Natural killer cell (primary cell): Measurements from ENCODE around the gene ZNF521. TPM values are rescaled to one million over a fixed set of nuclear protein-coding genes. Genes with fewer than 3 reads are reported as not detected.

ENCODE experiments used
- ATAC-seq, 3 donors: fragments of 150-1000 bp in 2 of 3; fragments of 200-7000 bp in 1 of 3; cut with Tn5 transposase; 1 replicate in 1 of 3; 2 replicates in 2 of 3; pipeline ENCODE4 v1.10.0; 2021; ENCODE audit warnings: mild to moderate bottlenecking in 2 of 3, moderate library complexity in 2 of 3
- DNase-seq, 2 donors: peaks; one replicate each; pipeline versions ENCODE4 v3.0.0 to v3.0.0-alpha.2; 2013 to 2021; ENCODE audit warnings: mixed read lengths in 1 of 2
- H3K27ac ChIP-seq: one replicate; pipeline ENCODE4 v1.5.1; 2013; ENCODE audit warnings: mild to moderate bottlenecking, low read length
- H3K27me3 ChIP-seq: one replicate; pipeline ENCODE4 v1.6.1; 2013; ENCODE audit warnings: low read length; ENCODE audit not compliant: control insufficient read depth, insufficient read depth
- H3K36me3 ChIP-seq: one replicate; pipeline ENCODE4 v1.6.1; 2013; ENCODE audit warnings: low read length; ENCODE audit not compliant: control insufficient read depth, insufficient read depth
- H3K4me1 ChIP-seq: one replicate; pipeline ENCODE4 v1.6.1; 2013; ENCODE audit warnings: low read length; ENCODE audit not compliant: control insufficient read depth, insufficient read depth
- H3K4me3 ChIP-seq: one replicate; pipeline ENCODE4 v1.5.1; 2013; ENCODE audit warnings: low read length
- H3K9me3 ChIP-seq: one replicate; pipeline ENCODE4 v1.6.1; 2013; ENCODE audit warnings: low read length; ENCODE audit not compliant: control insufficient read depth, insufficient read depth
- H3K27ac Mint-ChIP-seq, 2 donors: one replicate each; pipeline ENCODE4 v1.8.0; 2022; ENCODE audit warnings: mild to moderate bottlenecking in 2 of 2, mixed read lengths in 2 of 2, moderate library complexity in 1 of 2
- H3K27me3 Mint-ChIP-seq, 2 donors: one replicate each; pipeline ENCODE4 v1.8.0; 2022; ENCODE audit warnings: low read depth in 2 of 2, mixed read lengths in 2 of 2
- H3K36me3 Mint-ChIP-seq: one replicate; pipeline ENCODE4 v1.8.0; 2022; ENCODE audit warnings: mixed read lengths
- H3K4me1 Mint-ChIP-seq, 2 donors: one replicate each; pipeline ENCODE4 v1.8.0; 2022; ENCODE audit warnings: mixed read lengths in 2 of 2
- H3K4me3 Mint-ChIP-seq: one replicate; pipeline ENCODE4 v1.8.0; 2022; ENCODE audit warnings: mild to moderate bottlenecking, moderate library complexity, mixed read lengths
- H3K9me3 Mint-ChIP-seq, 2 donors: one replicate each; pipeline ENCODE4 v1.8.0; 2022; ENCODE audit warnings: mixed read lengths in 2 of 2
- WGBS: methylation state at CpG from one replicate; pipeline ENCODE4 v1.1.7; 2013; ENCODE audit warnings: missing lambda C conversion rate; ENCODE audit not compliant: insufficient coverage; 5-methylcytosine and 5-hydroxymethylcytosine counted together
- intact Hi-C: fragments of 100-400 bp; cut with micrococcal nuclease; formaldehyde crosslinking; loops from one replicate; pipeline ENCODE4 v1.14.2; 2022
- total RNA-seq, 4 donors: library from RNA; stranded (reverse); fragments of 120-200 nt in 1 of 4; gene quantifications; one replicate each; pipeline versions ENCODE4 v1.2.3 to v1.2.4, GENCODE V29; 2013 to 2022
- TF ChIP-seq, protein P1 (sequence below): fragments of 200-600 bp; IDR thresholded peaks from one replicate; pipeline ENCODE4 v1.8.0; 2022; ENCODE audit warnings: antibody characterized with exemption

Gene ZNF521
- total RNA-seq, 3 donors from 2014 or later (not counting 1 experiment from before 2014, with no cell fraction given), result 0.19 to 3.5 (median 0.54) TPM

DNA sequence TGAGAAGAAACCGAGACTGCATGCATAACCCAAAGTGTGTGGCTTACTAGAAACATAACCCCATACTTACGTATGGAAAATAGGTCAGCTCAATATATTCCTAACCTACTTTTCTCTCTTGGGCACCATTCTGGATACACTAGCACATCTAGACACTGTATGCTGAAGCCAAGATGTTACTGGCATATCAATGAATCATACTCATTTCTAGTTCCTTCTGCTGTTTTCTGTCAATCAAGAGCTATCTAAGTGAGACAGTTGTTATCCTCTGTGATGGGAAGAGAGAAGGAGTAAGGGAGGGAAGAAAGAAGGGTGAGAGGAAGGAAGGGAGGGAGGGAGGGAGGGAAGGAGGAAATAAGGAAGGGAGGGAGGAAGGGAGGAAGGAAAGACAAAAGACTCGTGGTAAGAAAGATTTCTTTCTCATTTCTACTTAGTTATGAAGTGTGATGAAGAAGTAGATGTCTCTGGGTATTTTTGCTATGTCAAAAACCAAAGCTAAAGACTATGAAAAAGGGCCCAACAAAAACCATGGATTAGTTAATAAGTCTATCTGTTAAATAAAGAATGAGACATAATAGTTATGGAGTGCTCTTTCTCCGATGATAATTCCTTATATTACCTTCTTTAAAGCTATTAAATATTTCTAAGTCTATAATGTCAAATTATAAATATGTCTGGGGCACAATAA is 248.4 kb downstream of the ZNF521 start:
- H3K27me3 ChIP-seq, result no peaks in the 10 kb centered on the region
- Mint-ChIP-seq H3K36me3 (no peaks in the 10 kb centered on the region), H3K27ac (no peak overlapping the region), H3K9me3 (no peaks in the 10 kb centered on the region), H3K4me3 (no peak overlapping the region), H3K4me1 (no peaks in the 10 kb centered on the region), H3K27me3 (no peaks in the 10 kb centered on the region)
- H3K27ac ChIP-seq, result no peak overlapping the region
- H3K36me3 ChIP-seq, result no peaks in the 10 kb centered on the region
- TF ChIP-seq, protein P1, sequence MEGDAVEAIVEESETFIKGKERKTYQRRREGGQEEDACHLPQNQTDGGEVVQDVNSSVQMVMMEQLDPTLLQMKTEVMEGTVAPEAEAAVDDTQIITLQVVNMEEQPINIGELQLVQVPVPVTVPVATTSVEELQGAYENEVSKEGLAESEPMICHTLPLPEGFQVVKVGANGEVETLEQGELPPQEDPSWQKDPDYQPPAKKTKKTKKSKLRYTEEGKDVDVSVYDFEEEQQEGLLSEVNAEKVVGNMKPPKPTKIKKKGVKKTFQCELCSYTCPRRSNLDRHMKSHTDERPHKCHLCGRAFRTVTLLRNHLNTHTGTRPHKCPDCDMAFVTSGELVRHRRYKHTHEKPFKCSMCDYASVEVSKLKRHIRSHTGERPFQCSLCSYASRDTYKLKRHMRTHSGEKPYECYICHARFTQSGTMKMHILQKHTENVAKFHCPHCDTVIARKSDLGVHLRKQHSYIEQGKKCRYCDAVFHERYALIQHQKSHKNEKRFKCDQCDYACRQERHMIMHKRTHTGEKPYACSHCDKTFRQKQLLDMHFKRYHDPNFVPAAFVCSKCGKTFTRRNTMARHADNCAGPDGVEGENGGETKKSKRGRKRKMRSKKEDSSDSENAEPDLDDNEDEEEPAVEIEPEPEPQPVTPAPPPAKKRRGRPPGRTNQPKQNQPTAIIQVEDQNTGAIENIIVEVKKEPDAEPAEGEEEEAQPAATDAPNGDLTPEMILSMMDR, result no peak
- no peaks in the 10 kb centered on the region for H3K4me1 ChIP-seq
- ATAC-seq, result no peak
- no peak overlapping the region for H3K4me3 ChIP-seq
- 66% methylated on average over 3 of the region's 4 CpGs for WGBS
- no peak for DNase-seq
- H3K9me3 ChIP-seq, result no peaks in the 10 kb centered on the region
- intact Hi-C loops, result no loop called here

DNA sequence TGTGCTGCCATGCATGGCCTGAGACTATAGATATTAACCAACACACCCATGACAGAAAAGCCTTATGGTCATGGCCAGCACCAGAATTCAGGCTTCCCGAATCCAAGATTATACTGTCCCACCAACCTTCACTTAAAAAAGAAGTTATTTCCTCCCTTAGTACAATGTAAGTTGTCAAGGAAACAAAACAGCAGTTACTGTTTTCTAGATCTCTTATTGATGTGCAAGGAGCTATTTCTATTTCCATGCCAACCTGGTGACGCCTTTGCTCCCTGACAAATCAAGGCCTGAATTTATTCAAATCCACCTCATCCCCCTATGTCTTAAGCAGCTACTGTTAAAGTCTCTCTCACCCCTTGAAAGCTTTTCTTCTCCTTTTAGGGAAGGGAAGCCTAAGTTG is 249.3 kb downstream of the ZNF521 start:
- Histone ChIP-seq H3K27ac (no peak overlapping the region), H3K27me3 (no peaks in the 10 kb centered on the region), H3K9me3 (no peaks in the 10 kb centered on the region), H3K36me3 (no peaks in the 10 kb centered on the region), H3K4me1 (peaks cover 3% of the 10 kb centered on the region), H3K4me3 (no peak overlapping the region)
- WGBS, result 86% methylated on average over 2 of the region's 2 CpGs
- Mint-ChIP-seq H3K27ac (no peak overlapping the region), H3K9me3 (no peaks in the 10 kb centered on the region), H3K27me3 (no peaks in the 10 kb centered on the region), H3K4me1 (peaks cover 4% of the 10 kb centered on the region in 2 donors), H3K4me3 (no peak overlapping the region), H3K36me3 (no peaks in the 10 kb centered on the region)
- ATAC-seq, result no peak
- TF ChIP-seq, protein P1, result no peak
- intact Hi-C loops, result no loop called here
- no peak for DNase-seq

DNA sequence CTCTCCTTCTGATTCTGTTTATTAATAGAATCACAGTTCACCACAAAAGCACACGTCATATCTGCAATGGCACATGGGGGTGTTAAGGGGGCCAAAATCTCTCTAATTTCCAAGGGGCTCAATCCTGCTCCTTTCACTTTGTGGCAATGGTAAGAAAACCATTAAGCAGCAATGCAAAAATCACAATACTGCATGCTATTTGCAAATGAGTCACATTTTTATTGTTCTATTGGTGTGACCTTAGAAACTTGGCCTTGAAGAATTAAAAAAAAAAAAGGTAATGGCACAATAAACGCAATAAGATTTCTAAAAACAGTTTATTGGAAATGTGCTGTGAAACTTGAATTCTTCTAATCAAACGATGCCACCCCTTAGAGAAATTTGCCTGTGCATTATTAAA is 251.5 kb downstream of the ZNF521 start:
- Mint-ChIP-seq H3K9me3 (no peaks in the 10 kb centered on the region), H3K4me3 (no peak overlapping the region), H3K4me1 (peaks cover 10 to 12% of the 10 kb centered on the region in 2 donors), H3K27ac (no peak overlapping the region), H3K27me3 (no peaks in the 10 kb centered on the region), H3K36me3 (no peaks in the 10 kb centered on the region)
- H3K27ac ChIP-seq, result no peak overlapping the region
- peaks cover 5% of the 10 kb centered on the region for H3K4me1 ChIP-seq
- H3K9me3 ChIP-seq, result no peaks in the 10 kb centered on the region
- TF ChIP-seq, protein P1, result no peak
- no peak for ATAC-seq
- DNase-seq, result no peak
- no peaks in the 10 kb centered on the region for H3K27me3 ChIP-seq
- intact Hi-C loops, result no loop called here
- 94% methylated on average over 2 of the region's 3 CpGs for WGBS
- no peak overlapping the region for H3K4me3 ChIP-seq
- no peaks in the 10 kb centered on the region for H3K36me3 ChIP-seq

GRCh38 chr18:25099895-25100294 is 252.1 kb downstream of the ZNF521 start:
- H3K36me3 ChIP-seq, result no peaks in the 10 kb centered on the region
- no peaks in the 10 kb centered on the region for H3K9me3 ChIP-seq
- Mint-ChIP-seq H3K27me3 (no peaks in the 10 kb centered on the region), H3K4me3 (no peak overlapping the region), H3K9me3 (no peaks in the 10 kb centered on the region), H3K36me3 (no peaks in the 10 kb centered on the region), H3K27ac (no peak overlapping the region), H3K4me1 (peaks cover 10 to 12% of the 10 kb centered on the region in 2 donors)
- H3K27me3 ChIP-seq, result no peaks in the 10 kb centered on the region
- H3K4me3 ChIP-seq, result no peak overlapping the region
- intact Hi-C loops, result no loop called here
- H3K4me1 ChIP-seq, result peaks cover 5% of the 10 kb centered on the region
- 93% methylated on average over 3 of the region's 3 CpGs for WGBS
- ATAC-seq (no peak), DNase-seq (no peak)
- H3K27ac ChIP-seq, result no peak overlapping the region
- TF ChIP-seq, protein P1, result no peak
